Cardiac muscle cell (in vitro differentiated cells and primary cell): ENCODE measurements around the gene HEXA. TPM values are rescaled to one million over a fixed set of nuclear protein-coding genes. Genes with fewer than 3 reads are reported as not detected.

Source experiments
- DNase-seq, 2 donors: peaks; one replicate each; pipeline versions ENCODE4 v3.0.0 to v3.0.0-alpha.2; 2010 to 2017; ENCODE audit warnings: low read depth in 1 of 2, low spot score in 1 of 2
- H3K27ac ChIP-seq: fragments of 200-600 bp; sonication (generic); 2 replicates; pipeline ENCODE4 v1.5.1; 2016
- H3K27me3 ChIP-seq: fragments of 200-600 bp; sonication (generic); 2 replicates; pipeline ENCODE4 v1.6.0; 2016; ENCODE audit warnings: control low read depth
- H3K36me3 ChIP-seq: fragments of 200-600 bp; sonication (generic); 2 replicates; pipeline ENCODE4 v1.5.1; 2016; ENCODE audit warnings: control low read depth
- H3K4me1 ChIP-seq: fragments of 200-600 bp; sonication (generic); 2 replicates; pipeline ENCODE4 v1.8.1; 2017; ENCODE audit warnings: low read depth, mild to moderate bottlenecking, mixed run types
- H3K4me3 ChIP-seq: fragments of 200-600 bp; sonication (generic); 2 replicates; pipeline ENCODE4 v1.5.1; 2016; ENCODE audit warnings: mild to moderate bottlenecking
- H3K9me3 ChIP-seq: fragments of 200-600 bp; sonication (generic); 2 replicates; pipeline ENCODE4 v1.5.1; 2017; ENCODE audit warnings: low read depth, mild to moderate bottlenecking, control low read depth
- CTCF ChIP-seq: IDR thresholded peaks from 2 replicates; pipeline ENCODE4 v1.5.1; 2012; ENCODE audit warnings: low read depth, mild to moderate bottlenecking, low read length
- polyA plus RNA-seq: library from polyadenylated mRNA; unstranded; fragments of >200 nt; fragmentation: Nextera tagmentation; extraction: Ambion mirVana; gene quantifications from 2 replicates; pipeline ENCODE4 v1.2.1, GENCODE V29; 2016
- total RNA-seq: library from RNA; depleted of rRNA; stranded (reverse); fragments of >200 nt; gene quantifications from 2 replicates; pipeline ENCODE4 v1.2.3, GENCODE V29; 2016

HEXA gene
- total and polyA plus RNA-seq, 2 experiments from 2014 or later, result 63.5 to 108 TPM

- DNase-seq, result no peak
- no peaks in the 10 kb centered on the region for H3K27me3 ChIP-seq
- no peaks in the 10 kb centered on the region for H3K4me1 ChIP-seq
- no peak overlapping the region for H3K27ac ChIP-seq
- no peak for TF ChIP-seq CTCF
- H3K36me3 ChIP-seq, result no peaks in the 10 kb centered on the region
- no peak overlapping the region for H3K4me3 ChIP-seq
- H3K9me3 ChIP-seq, result no peaks in the 10 kb centered on the region
Measured at GRCh38 chr15:72338148-72338547, 37.7 kb downstream of the HEXA start.

- no peaks in the 10 kb centered on the region for H3K9me3 ChIP-seq
- no peaks in the 10 kb centered on the region for H3K36me3 ChIP-seq
- no peaks in the 10 kb centered on the region for H3K27me3 ChIP-seq
- no peak for DNase-seq
- TF ChIP-seq CTCF, result no peak
- no peaks in the 10 kb centered on the region for H3K4me1 ChIP-seq
- no peak overlapping the region for H3K27ac ChIP-seq
- H3K4me3 ChIP-seq, result no peak overlapping the region
Measured at GRCh38 chr15:72334842-72335241, 41.0 kb downstream of the HEXA start.

GRCh38 chr15:72331021-72331420 lies 44.8 kb downstream of the HEXA start:
- no peak overlapping the region for H3K4me3 ChIP-seq
- no peak for DNase-seq
- H3K36me3 ChIP-seq, result no peaks in the 10 kb centered on the region
- no peaks in the 10 kb centered on the region for H3K4me1 ChIP-seq
- no peak for TF ChIP-seq CTCF
- H3K27me3 ChIP-seq, result no peaks in the 10 kb centered on the region
- H3K9me3 ChIP-seq, result no peaks in the 10 kb centered on the region
- H3K27ac ChIP-seq, result no peak overlapping the region

GRCh38 chr15:72323752-72324151 lies 52.1 kb downstream of the HEXA start:
- Histone ChIP-seq H3K36me3 (no peaks in the 10 kb centered on the region), H3K27ac (no peak overlapping the region), H3K4me3 (no peak overlapping the region), H3K27me3 (peaks cover 5% of the 10 kb centered on the region), H3K9me3 (no peaks in the 10 kb centered on the region), H3K4me1 (peaks cover 4% of the 10 kb centered on the region)
- TF ChIP-seq CTCF, result no peak
- DNase-seq, result no peak

- Histone ChIP-seq H3K27ac (peak within 1 kb of the TSS; percentile 2), H3K27me3 (peaks cover 38% of the 10 kb centered on the region), H3K36me3 (no peaks in the 10 kb centered on the region), H3K9me3 (no peaks in the 10 kb centered on the region), H3K4me3 (peak within 1 kb of the TSS; percentile 38), H3K4me1 (peaks cover 4% of the 10 kb centered on the region)
- DNase-seq, result peak; percentile 90 to 95
- TF ChIP-seq CTCF, result no peak
Measured at GRCh38 chr15:72319985-72320671, 55.7 kb downstream of the HEXA start, which contains the start of gene CELF6. CELF6 (minus strand) TSS chr15:72320157; CDS start chr15:72319874, 283 bp downstream.
